Caki2 (cell line): ENCODE measurements around the gene SPC24. TPM values are rescaled to one million over a fixed set of nuclear protein-coding genes. Genes with fewer than 3 reads are reported as not detected.
"Not testable (repeated sequence)": the region's sequence is repeated elsewhere in the genome, so short reads cannot be mapped to it uniquely, and the experiment has no call there.

Source experiments
- DNase-seq: peaks from one replicate; pipeline ENCODE4 v3.0.0-alpha.2; 2015; ENCODE audit warnings: low read depth
- in situ Hi-C: cut with HindIII; loops from 2 replicates; pipeline ENCODE4 v1.10.0; 2016; ENCODE audit warnings: low sequenced_read_pairs, low pct_unique_long_range_greater_than_20kb, mixed read lengths
- total RNA-seq: library from RNA; depleted of rRNA; stranded (reverse); fragments of >200 nt; shearing (Covaris generic); gene quantifications from 2 replicates; pipeline ENCODE4 v1.2.3, GENCODE V29; 2014; ENCODE audit warnings: low replicate concordance

Gene SPC24
- total RNA-seq, 1 experiment from 2014 or later, result 159 TPM

DNA sequence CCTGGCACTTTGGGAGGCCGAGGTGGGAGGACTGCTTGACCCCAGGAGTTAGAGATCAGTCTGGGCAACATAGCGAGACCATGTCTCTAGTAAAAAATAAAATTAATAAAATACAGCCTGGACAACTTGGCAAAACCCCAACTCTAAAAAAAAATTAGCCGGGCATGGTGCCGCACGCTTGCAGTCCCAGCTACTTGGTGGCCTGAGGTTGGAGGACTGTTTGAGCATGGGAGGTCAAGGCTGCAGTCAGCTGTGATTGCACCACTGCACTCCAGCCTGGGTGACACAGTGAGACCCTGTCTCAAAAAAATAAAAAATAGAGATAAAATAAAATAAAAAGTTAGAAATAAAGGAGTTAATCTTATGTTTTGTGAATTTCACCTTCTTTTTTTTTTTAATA lies 15.6 kb upstream of the SPC24 start:
- in situ Hi-C loops, result no loop called here
- no peak for DNase-seq

GRCh38 chr19:11169896-11170678 lies 14.5 kb upstream of the SPC24 start:
- in situ Hi-C loops, result no loop called here
- DNase-seq, result no peak

GRCh38 chr19:11168568-11168967 lies 13.0 kb upstream of the SPC24 start:
- in situ Hi-C loops, result no loop called here
- peak; percentile 96 for DNase-seq

GRCh38 chr19:11166281-11167142 lies 10.9 kb upstream of the SPC24 start:
- no peak for DNase-seq
- in situ Hi-C loops, result no loop called here

GRCh38 chr19:11165486-11166030 lies 10.0 kb upstream of the SPC24 start:
- in situ Hi-C loops, result no loop called here
- DNase-seq, result no peak

DNA sequence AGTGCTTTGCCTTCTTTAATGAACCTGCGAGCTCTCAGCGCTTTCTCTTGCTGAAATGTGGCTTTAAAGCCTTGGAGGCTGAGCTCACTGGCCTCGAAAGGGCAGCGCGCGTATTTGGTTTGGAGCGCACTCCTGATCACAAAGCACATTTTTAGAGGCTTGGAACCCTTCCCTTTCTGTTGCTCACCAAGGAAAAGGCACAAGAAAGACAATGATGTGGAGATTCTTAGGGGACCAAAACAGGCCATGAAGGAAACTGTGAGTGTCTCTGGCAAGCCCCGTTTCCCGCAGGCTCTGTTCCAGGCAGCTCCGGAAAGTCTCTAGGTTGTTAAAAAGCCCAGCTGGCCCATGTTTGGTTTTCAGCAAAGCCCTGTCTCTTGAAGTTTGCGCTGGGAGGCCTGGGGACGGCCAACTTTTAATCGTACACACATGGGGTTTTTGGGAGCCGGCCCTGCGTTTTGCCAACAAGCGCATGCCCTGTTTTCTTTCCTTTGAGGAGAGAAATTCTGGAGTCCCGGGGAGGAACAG lies 9.4 kb upstream of the SPC24 start:
- in situ Hi-C loops, result no loop called here
- DNase-seq, result no peak

GRCh38 chr19:11164296-11164695 lies 8.7 kb upstream of the SPC24 start:
- in situ Hi-C loops, result no loop called here
- no peak for DNase-seq

DNA sequence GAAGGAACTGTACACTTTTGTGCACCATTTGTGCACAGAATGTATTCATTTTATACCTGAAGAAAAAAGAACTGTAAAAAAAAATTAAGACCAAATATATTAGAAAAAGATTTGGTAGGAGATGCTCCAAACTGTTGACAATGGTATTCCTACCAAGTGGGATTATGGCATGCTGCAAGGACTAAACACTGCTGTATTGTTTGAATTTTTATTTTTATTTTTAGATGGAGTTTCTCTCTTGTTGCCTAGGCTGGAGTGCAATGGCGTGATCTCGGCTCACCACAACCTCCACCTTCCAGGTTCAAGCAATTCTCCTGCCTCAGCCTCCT lies 4.8 kb upstream of the SPC24 start:
- DNase-seq, in situ Hi-C loops: not testable (repeated sequence)

DNA sequence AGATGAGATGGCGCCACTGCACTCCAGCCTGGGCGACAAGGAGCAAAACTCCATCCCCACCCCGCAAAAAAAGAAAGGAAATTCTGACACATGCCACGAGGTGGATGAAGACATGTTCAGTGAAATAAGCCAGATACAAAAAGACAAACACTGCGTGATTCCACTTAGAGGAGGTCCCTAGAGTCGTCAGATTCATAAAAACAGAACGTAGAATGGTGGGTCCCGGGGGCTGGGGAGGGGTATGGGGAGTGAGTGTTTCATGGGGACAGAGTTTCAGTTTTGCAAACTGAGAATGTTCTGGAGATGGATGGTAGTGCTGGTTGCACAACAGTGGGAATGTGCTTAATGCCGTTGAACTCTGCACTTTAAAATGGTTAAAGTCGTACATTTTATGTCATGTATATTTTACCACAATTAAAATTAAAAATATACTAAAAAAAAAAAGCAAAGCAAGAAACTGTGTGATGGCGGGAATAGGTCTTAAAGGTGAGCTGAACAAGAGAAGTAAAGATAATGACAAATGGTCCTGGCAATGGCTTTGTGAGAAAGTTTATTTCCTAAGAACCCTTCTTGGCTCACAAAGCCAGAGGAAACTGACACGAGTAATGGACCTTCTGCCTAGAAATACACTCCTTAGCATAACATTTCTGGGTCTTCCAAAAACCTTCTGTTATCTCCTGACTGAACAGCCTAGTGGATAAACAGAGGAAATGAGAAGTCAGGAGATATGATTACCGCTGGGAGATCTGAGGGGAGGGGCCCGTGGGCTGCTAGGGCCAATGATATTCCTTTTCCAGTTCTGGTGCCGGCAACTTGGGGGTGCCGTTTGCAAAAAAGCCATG lies 4.2 kb upstream of the SPC24 start:
- DNase-seq, result no peak
- in situ Hi-C loops, result no loop called here

DNA sequence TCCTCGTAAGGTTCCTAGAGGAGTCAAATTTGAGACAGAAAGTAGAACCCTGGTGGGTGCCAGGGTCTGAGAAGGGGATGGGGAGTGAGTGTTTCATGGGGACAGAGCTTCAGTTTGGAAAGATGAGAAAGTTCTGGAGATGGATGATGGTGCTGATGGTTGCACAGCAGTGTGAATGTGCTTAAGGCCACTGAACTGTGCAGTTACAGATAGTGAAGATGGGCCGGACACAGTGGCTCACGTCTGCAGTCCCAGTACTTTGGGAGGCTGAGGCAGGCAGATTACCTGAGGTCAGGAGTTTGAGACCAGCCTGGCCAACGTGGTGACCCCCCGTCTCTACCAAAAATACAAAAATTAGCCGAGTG lies 917 bp downstream of the SPC24 start:
- no peak for DNase-seq
- in situ Hi-C loops, result no loop called here

GRCh38 chr19:11152318-11153062 lies 3.1 kb downstream of the SPC24 start:
- peak; percentile 92 for DNase-seq
- in situ Hi-C loops, result no loop called here

DNA sequence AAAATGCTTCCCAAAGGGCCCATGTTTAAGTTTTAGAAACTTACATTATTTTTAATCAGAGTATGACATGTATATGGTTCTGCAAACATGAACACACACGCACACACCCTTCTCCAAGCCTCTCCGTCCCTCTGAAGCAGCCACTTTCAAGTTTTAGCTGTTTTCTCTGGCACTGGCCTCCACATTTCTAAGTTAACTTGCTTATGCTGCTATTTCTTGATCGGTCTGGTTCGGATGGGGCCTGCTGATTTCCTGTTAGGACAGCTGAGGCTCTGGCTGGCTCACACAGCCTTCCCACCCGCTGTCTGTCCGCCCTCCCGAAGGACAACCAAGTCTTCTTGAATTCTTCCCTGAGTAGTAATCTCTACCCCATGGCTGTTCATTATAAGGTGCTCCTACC lies 4.4 kb downstream of the SPC24 start:
- in situ Hi-C loops, result no loop called here
- no peak for DNase-seq

DNA sequence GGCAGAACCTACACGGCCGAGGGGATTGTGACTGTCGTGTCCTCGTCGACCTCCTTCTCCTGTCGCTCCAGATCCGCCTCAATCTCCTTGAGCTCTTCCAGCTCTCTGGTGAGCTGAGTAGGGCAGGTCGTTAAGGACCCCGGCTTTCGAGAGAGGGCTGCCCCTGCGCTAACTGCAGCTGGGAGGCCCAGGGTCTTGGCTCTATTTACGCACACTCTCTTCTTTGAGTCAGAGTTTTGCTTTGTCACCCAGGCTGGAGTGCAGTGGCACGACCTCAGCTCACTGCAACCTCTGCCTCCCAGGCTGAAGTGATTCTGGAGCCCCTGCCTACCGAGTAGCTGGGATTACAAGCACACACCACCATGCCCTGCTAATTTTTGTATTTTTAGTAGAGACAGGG lies 7.6 kb downstream of the SPC24 start:
- DNase-seq, result no peak
- in situ Hi-C loops, result no loop called here

- in situ Hi-C loops, result no loop called here
- no peak for DNase-seq
Measured at GRCh38 chr19:11145536-11145924, 10.1 kb downstream of the SPC24 start.

- DNase-seq, result peak; percentile 88
- in situ Hi-C loops, result no loop called here
Measured at GRCh38 chr19:11142528-11143171, 12.9 kb downstream of the SPC24 start.

GRCh38 chr19:11141937-11142527 lies 13.6 kb downstream of the SPC24 start:
- in situ Hi-C loops, result no loop called here
- no peak for DNase-seq

GRCh38 chr19:11140896-11141295 lies 14.7 kb downstream of the SPC24 start:
- DNase-seq, result no peak
- in situ Hi-C loops, result no loop called here
